Activated CD8-positive, alpha-beta memory T cell treated with anti-CD3 and anti-CD28 coated beads, Interleukin-2, amount 50 U/mL, for 1 hour (primary cell): Measurements from ENCODE around the gene ADAMTS4.

ENCODE experiments used
- DNase-seq: peaks from one replicate; pipeline ENCODE4 v3.0.0-alpha.2; 2020; ENCODE audit errors: extremely low read depth

The ADAMTS4 gene

DNA sequence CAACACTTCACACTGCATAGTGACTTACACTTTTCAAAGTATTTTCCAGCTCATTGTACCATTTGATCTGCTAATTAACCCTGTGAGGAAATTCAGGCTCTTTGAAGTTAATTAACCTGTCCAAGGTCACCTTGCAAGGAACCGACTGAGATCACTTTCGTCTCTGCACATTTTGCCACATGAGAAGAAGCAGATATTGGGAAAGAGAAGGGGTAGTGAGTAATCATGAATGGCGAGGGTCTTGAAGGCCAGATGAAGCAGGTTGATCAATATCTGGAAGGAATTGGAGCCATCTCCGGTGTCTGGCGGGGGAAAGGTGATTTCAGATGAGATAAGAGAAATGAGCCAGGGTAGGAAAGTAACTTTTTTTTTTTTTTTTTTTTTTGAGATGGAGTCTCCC is 21.1 kb upstream of the ADAMTS4 start:
- no peak for DNase-seq

DNA sequence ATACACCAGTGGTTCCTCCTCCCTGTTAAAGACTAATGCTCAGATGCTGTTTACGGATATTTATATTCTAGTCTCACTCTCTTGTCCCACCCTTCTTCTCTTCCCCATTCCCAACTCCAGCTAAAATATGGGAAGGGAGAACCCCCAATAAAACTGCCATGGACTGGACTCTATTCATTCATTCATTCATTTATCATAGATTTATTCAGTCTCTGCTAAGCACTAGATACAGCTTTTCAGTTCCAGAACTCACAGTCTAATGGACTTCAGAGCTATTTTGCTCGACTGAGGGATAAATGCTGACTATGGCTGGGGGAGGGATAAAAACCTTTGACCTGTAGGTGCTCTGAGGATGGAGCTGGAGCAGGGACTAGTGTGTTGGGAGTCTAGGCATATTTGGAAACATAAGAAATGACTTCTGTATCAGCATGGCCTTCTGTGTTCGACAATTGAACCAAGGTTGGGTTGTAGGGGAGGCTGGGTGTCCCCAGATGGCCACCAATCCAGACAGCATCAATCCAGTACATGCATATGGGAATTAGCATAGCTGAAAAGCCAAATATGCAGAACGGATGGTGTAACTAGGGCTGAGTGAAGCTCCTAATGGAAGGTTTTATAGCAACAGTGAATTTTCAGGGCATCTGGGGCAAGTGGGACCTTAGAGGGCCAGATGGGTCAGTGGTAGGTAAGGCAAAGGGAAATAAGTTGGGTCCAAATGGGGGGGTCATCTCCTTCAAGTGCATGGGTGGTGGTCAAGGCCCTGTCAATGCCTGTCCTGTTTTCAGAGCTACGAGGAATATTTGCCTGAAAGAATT is 20.4 kb upstream of the ADAMTS4 start:
- no peak for DNase-seq

DNA sequence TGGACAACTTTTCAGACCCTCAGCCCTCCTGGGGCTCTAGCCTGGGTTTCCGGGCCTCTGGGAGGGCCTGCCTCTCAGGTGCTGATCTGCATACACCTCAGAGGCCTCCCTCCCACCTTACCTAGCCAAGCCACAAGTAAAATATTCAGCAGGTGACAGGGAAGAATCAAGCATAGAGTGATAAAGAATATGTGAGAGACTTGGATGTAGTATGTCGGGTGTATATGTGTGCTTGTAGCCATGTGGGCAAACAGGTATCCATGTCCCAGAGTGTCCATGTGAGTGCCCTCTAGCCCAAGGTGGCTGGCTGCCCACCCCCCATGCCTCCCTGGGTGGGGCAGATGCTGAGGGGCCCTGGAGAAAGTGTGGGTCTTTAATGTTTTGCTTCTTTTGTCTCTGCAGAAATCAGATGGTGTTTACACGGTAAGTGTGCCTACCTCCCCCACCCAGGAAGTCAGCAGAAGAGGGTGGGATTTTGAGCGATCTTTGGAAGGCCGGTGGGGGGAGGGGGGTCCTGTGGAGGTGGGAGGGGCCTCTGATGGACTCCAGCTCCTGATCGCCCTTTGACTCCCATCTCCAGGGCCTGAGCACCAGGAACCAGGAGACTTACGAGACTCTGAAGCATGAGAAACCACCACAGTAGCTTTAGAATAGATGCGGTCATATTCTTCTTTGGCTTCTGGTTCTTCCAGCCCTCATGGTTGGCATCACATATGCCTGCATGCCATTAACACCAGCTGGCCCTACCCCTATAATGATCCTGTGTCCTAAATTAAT is 19.6 kb upstream of the ADAMTS4 start:
- DNase-seq = no peak

DNA sequence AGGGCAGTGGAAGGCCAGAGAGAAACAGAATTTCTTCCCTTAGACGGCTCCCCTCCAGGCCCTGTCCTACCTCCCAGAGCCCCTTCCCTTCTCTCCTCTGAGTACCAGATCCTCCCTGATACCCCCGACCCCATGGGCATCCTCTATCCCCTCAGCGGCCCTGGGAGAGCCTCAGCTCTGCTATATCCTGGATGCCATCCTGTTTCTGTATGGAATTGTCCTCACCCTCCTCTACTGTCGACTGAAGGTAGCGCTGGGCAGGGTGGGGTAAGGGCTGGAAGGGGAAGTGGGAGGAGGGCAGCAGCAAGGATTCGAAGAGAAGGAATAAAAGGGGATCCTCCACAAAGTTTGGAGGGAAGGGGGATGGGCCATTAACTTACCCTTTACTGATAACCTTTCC is 19.0 kb upstream of the ADAMTS4 start:
- DNase-seq = no peak

GRCh38 chr1:161216945-161217712 is 18.3 kb upstream of the ADAMTS4 start:
- no peak for DNase-seq

- DNase-seq = no peak
Observed at GRCh38 chr1:161215076-161215475, 16.2 kb upstream of the ADAMTS4 start, which contains the start of gene FCER1G. FCER1G (plus strand) TSS chr1:161215295; CDS start chr1:161215322, 27 bp downstream.

- DNase-seq = no peak
Observed at GRCh38 chr1:161214369-161214768, 15.5 kb upstream of the ADAMTS4 start.

DNA sequence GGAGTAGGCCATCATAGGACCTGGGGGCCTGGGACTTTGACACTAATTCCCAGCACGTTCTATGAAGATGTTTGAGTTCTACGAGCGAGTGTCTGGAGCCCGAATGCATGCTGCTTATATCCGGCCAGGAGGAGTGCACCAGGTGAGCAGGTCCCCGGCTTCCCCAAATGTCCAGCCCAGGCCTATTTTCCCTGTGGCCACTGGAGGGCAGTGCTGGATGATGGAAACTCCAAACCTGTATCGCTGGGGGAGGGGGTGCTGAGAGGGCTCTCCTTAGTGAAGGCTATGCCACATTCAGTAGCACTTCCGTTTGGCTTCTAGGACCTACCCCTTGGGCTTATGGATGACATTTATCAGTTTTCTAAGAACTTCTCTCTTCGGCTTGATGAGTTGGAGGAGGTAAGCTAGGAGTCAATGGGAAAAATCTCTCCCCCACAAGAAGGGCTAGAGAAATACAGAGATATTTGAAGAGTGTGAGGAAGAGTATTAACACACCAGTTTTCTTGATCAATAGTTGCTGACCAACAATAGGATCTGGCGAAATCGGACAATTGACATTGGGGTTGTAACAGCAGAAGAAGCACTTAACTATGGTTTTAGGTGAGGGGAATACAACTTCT is 11.0 kb upstream of the ADAMTS4 start:
- DNase-seq = peak; percentile 48

DNA sequence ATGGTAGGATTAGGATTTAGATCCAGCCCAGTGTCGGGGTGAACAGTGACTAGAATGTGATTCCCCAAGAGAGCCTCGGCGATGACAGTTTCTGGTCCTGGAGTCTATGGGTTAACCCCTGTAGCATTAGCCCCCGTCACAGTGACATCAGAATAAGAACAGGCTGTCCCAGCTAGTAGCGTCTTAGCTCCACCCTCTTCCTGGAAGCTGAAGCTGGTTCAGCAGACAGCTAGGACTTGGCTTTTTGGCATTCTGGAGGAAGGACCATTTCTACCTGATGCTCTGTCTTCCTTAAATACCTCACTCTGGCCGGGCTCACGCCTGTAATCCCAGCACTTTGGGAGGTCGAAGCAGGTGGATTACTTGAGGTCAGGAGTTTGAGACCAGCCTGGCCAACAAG is 8.3 kb upstream of the ADAMTS4 start:
- DNase-seq = no peak

GRCh38 chr1:161206411-161207140 is 7.7 kb upstream of the ADAMTS4 start:
- no peak for DNase-seq

DNA sequence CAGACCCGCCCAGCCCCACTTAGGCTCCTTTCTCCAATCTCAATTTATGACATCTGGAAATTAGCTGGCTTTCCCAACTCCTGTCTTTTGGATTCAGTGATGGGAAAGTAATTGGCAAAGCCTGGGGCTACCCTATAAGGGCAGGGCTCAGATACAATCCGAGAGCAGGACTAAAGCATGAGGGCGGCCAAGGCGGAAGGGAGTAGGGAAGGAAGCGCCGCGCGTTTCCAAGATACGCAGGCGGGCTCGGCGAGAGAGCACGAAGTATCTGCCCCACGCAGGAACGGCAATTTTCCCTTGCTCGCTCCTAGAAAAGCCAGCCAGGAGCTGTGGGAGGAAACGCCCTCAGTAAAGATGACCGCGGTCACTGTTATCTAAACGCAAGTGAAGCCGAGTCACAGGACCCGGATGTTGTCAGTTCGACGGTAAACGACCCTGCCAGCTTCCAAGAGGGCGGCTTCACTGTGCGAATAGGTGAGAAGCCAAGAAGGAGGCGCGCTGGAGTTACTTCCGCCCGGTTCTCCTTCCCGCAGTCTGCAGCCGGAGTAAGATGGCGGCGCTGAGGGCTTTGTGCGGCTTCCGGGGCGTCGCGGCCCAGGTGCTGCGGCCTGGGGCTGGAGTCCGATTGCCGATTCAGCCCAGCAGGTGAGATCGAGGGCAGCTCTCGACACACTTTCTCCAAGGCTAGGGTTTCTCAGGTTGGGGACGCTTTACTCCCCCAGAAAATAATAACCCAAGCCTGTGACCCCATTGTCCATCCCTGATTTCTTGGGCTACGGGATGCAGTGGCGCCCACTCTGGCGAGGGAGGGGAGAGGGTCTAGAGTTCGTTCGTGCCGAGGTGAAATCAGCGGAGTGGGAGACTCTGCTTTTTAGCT is 3.2 kb upstream of the ADAMTS4 start, which contains the start of gene NDUFS2:
TSS of gene NDUFS2 (plus strand) at position 532 of the 877 bp plus-strand sequence. CDS start at position 551, 19 bp downstream.
- peak; percentile 98 for DNase-seq

DNA sequence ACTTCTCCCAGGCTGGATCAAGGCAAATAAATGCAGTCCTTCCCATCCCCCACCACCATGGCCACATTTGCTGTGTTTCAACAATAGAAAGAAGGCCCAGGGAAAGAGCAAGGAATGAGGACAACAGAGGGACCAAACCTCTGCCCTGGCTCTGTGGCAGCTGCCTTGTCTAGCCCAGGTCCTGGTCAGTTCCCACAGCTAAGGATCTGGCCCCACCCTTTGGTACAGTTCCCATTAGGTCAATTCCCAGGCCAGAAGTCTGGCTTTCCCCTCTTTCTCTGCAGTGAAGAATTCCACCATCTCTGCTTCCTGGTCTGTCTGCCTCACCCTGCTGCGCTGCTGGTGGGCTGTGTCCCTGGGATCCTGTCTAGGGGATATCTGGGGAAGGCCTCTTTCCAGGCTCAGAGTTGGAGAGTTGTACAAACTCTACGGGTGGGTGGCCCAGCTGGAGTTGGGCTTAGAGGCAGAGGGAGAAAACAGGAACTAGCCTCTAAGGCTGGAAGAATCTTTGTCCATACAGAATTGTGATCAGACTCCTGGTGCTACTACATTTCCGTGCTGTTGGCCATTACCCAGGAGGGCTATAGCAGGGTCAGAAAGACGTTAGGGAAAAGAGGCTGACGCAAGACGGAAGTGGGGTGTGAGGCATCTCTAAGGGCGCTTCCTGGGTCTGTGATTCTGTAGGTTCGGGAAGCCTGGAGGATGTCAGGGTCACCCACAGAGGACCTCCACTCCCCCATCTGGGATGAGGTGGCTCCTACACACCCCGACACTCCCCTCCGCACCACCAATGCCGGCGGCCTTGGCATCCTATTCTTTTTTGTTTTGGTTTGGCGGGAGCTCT is 2.4 kb upstream of the ADAMTS4 start:
- DNase-seq = no peak

- no peak for DNase-seq
Observed at GRCh38 chr1:161200421-161200991, 1.7 kb upstream of the ADAMTS4 start.

DNA sequence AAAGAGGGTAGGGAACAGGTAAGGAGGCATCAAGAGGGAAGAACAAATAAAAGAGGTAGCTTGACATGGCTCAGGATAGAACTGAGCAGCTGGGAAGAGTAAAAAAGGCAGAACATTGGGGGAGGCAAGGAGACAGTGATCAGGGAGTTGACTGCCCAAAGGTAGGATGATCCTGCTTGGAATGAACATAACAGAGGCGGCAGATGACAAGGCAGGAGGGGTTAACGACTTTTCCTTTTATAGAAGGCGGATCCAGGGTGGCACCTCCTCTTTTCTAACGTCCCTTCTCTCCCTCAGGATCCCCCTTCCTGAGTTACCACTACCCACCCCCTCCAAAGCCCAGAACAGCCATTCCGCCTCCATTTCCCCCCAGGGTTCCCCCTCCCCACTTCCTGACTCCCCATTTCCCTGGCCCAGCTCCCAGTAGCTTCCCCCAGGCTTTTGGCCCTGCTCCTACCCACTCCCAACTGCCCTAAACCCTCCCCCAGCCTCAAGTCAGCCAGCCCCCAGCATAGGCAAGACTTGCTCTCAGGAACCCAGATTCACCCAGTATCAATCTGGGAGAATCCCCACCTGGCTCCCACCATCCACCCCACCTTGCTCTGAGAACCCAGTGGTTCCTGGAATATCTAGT is 769 bp upstream of the ADAMTS4 start:
- DNase-seq = no peak

- DNase-seq = no peak
Observed at GRCh38 chr1:161198194-161198896, 509 bp downstream of the ADAMTS4 start.

- no peak for DNase-seq
Observed at GRCh38 chr1:161197560-161198193, 1.2 kb downstream of the ADAMTS4 start.
